GM19025 (cell line): ENCODE measurements around the gene GTF2A2.

Experiments
- ATAC-seq: cut with Tn5 transposase; IDR thresholded peaks from one replicate; pipeline ENCODE4 v1.9.1; 2021; ENCODE audit warnings: mild to moderate bottlenecking, low read depth, moderate library complexity; ENCODE audit not compliant: unreplicated experiment

Gene GTF2A2

GRCh38 chr15:59609730-59610712, 47.3 kb downstream of the GTF2A2 start:
- ATAC-seq = no peak

- ATAC-seq = no peak
Observed at GRCh38 chr15:59605994-59606393, 51.3 kb downstream of the GTF2A2 start.

- no peak for ATAC-seq
Observed at GRCh38 chr15:59598461-59598860, 58.9 kb downstream of the GTF2A2 start.

GRCh38 chr15:59596640-59597039, 60.7 kb downstream of the GTF2A2 start:
- ATAC-seq = no peak

- ATAC-seq = no peak
Observed at GRCh38 chr15:59595434-59595915, 61.8 kb downstream of the GTF2A2 start.

- ATAC-seq = no peak
Observed at GRCh38 chr15:59594991-59595390, 62.3 kb downstream of the GTF2A2 start.

GRCh38 chr15:59594493-59594942, 62.8 kb downstream of the GTF2A2 start:
- no peak for ATAC-seq

GRCh38 chr15:59591356-59591755, 66.0 kb downstream of the GTF2A2 start:
- no peak for ATAC-seq

- no peak for ATAC-seq
Observed at GRCh38 chr15:59590027-59590426, 67.3 kb downstream of the GTF2A2 start.
